HG03558 (cell line): ENCODE measurements around the gene CD1E.
"Not testable (repeated sequence)": the region's sequence is repeated elsewhere in the genome, so short reads cannot be mapped to it uniquely, and the experiment has no call there.

ENCODE experiments used
- ATAC-seq: cut with Tn5 transposase; IDR thresholded peaks from one replicate; pipeline ENCODE4 v1.9.1; 2021; ENCODE audit warnings: moderate number of reproducible peaks; ENCODE audit not compliant: unreplicated experiment; ENCODE audit errors: extremely low read depth

CD1E gene

GRCh38 chr1:158353303-158354075 lies at the start of gene CD1E:
CD1E (plus strand) TSS chr1:158353894; CDS start chr1:158353989, 95 bp downstream.
- ATAC-seq, result no peak

GRCh38 chr1:158310623-158311022 lies 43.1 kb upstream of the CD1E start:
- no peak for ATAC-seq

- ATAC-seq, result no peak
Observed at GRCh38 chr1:158311066-158311465, 42.6 kb upstream of the CD1E start.

GRCh38 chr1:158323866-158324265 lies 29.8 kb upstream of the CD1E start:
- ATAC-seq, result no peak

- ATAC-seq, result no peak
Observed at GRCh38 chr1:158324395-158324794, 29.3 kb upstream of the CD1E start.

- ATAC-seq, result no peak
Observed at GRCh38 chr1:158327481-158327880, 26.2 kb upstream of the CD1E start.

- ATAC-seq, result no peak
Observed at GRCh38 chr1:158328426-158328825, 25.3 kb upstream of the CD1E start.

GRCh38 chr1:158329300-158329699 lies 24.4 kb upstream of the CD1E start:
- no peak for ATAC-seq

GRCh38 chr1:158329733-158330132 lies 24.0 kb upstream of the CD1E start:
- no peak for ATAC-seq

- no peak for ATAC-seq
Observed at GRCh38 chr1:158330391-158331105, 23.1 kb upstream of the CD1E start.

GRCh38 chr1:158331106-158331425 lies 22.6 kb upstream of the CD1E start:
- ATAC-seq, result no peak

- ATAC-seq, result no peak
Observed at GRCh38 chr1:158331481-158332150, 22.1 kb upstream of the CD1E start, which contains the start of gene CD1B. CD1B (minus strand) TSS chr1:158331531; CDS start chr1:158331423, 108 bp downstream.

- ATAC-seq, result no peak
Observed at GRCh38 chr1:158333405-158334155, 20.1 kb upstream of the CD1E start.

- ATAC-seq, result no peak
Observed at GRCh38 chr1:158334526-158335212, 19.0 kb upstream of the CD1E start.

- no peak for ATAC-seq
Observed at GRCh38 chr1:158335213-158335532, 18.5 kb upstream of the CD1E start.

GRCh38 chr1:158336413-158336812 lies 17.3 kb upstream of the CD1E start:
- ATAC-seq, result not testable (repeated sequence)

GRCh38 chr1:158348946-158349345 lies 4.7 kb upstream of the CD1E start:
- ATAC-seq, result not testable (repeated sequence)

- ATAC-seq, result no peak
Observed at GRCh38 chr1:158354255-158354654, 561 bp downstream of the CD1E start.

GRCh38 chr1:158355773-158356285 lies 2.1 kb downstream of the CD1E start:
- no peak for ATAC-seq

GRCh38 chr1:158356616-158357015 lies 2.9 kb downstream of the CD1E start:
- no peak for ATAC-seq
